HG03520 (cell line): ENCODE measurements around the gene SDHAF1.
"Not testable (repeated sequence)": the region's sequence is repeated elsewhere in the genome, so short reads cannot be mapped to it uniquely, and the experiment has no call there.

Experiments used
- ATAC-seq: cut with Tn5 transposase; IDR thresholded peaks from one replicate; pipeline ENCODE4 v1.9.1; 2021; ENCODE audit warnings: mild to moderate bottlenecking, moderate library complexity; ENCODE audit not compliant: unreplicated experiment

SDHAF1 gene

DNA sequence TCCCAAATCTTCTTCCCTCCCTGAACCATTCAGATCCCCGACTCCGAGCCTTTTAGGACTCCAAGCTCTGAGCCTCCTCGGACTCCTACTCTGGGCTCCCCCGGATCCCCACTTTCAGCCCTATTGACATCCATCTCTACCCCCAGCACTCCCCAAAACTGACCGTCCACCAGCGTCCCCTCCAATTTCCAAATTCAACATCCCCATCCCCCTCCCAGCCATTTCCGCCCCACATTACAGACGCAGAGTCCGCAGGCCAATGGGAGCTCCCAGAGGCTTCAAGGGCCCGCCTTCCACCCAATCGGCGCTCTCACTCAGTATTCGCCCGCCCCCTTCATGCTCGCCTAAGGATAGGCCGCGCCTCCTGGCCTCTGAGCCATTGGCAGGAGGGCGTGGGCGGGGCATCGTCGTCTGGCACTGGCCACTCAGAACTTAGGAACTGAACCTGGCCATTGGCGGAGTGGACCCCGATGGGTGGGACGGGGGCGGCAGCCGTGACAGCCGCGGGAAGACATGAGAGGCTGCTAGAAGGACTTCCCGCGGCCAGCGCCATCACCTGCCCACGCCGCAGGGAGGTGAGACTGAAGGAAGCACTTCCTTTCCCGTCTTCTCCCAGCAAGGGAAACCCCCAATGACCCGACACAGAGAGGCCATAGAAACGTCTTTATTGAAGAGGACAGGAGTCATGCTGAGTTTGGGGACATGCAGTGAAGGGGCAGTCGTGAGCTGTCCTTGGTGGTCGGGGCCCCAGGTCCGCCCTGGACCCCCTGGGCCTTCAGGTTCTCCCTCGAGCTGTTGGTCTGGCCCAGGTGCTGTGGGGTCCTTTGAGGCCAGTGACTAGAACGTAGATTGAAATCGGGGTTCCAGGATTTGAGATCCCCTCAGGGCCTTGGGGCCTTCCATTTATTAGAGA lies 19.3 kb downstream of the SDHAF1 start, which contains the start of gene ALKBH6:
ALKBH6 (minus strand) TSS at position 202 of the 913 bp plus-strand sequence. CDS start 816 bp downstream, outside the sequence.
- ATAC-seq: peak; percentile 96

DNA sequence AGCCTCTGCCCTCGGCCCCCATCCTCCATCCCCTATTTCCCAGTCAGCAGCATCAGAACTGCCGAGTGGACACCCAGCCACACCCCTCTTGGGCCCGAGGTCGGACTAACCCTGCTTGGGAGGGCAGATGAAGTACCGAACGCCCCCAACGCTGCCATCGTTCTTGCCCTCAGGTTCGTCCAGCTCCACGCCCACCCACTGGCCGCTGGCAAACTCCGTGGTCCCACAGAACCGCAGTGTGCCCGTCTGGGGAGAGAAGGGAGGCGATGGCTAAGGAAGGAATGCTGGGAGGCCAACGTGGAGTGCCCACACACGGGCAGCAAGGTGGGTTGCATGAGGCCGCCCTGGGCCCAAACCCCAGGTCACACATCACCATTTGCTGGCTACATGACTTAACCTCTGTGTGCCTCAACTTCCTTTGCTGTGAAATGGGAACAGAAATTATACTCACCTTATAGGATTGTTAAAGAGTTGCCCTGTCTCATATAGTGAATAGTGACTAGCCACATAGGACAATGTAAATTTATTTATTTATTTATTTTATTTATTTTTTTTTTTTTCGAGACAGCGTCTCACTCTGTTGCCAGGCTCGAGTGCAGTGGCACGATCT lies 24.2 kb downstream of the SDHAF1 start:
- no peak for ATAC-seq

DNA sequence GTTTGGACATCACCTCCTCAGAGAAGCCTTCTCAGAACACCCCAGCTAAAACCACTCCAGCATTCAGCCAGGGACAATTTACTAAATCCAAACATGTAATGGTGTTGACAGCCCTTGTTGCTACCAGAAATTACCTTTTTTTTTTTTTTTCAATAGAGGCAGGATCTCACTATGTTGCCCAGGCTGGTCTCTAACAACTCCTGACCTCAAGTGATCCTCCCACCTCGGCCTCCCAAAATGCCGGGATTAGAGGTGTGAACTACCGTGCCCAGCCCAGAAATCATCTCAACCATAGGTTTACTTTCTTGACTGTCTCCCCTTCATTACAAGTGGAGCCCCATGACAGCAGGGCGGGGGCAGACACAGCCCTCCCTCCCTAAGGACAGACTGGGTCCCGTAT lies 28.4 kb downstream of the SDHAF1 start:
- ATAC-seq: no peak

DNA sequence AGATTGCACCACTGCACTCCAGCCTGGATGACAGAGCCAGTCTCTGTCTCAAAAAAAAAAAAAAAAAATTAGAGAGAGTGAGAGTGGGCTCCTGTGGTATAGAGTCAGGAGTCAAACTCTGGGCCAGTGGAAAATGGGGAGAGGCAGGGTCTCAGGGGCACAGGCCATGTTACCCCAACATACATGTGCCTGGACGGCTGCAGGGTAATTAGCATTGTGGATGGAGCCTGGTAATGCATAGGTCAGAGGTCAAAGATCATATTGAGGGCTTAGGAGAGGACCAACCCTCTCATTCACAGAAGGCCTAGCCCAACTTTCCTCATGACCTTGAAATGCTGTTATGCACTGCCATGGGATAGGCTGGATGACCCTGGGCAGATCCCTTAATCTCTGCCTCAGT lies 30.6 kb downstream of the SDHAF1 start:
- ATAC-seq: no peak

DNA sequence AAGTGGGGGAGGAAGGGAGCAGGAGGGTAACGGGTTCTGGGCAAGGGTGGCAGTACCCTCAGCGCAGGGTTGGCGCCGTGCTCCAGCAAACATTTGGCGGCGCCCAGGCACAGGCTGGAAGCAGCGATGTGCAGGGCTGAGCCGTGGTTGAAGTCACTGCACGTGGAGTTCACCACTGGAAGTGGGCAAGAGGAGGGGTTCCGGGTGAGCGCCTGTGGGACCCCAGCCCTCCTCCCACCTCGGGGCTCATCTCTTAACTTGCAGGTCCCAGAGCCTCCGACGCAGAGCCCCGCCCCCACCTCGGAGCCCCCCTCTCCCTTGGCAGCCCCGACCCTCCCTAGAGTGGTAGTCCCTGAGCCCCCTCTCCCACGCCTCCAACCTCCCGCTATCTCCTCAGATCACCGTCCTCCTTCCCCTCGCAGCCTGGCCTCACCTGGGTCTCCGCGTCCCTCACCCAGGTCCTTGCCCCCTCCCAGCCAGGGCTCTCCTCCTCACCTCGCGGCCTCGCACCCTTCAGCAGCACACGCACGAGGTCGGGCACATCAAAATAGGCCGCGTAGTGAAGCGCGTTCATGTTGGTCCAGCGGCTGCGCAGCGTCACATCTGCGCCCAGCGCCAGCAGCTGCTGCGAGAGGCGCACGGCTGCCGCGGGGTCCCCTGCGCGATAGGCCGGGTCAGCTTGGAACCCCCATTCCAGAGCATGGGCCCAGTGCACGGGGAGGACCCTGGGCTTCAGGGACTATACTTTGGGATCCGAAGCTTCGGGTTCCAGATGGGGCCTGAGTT lies 31.3 kb downstream of the SDHAF1 start:
- ATAC-seq: no peak

DNA sequence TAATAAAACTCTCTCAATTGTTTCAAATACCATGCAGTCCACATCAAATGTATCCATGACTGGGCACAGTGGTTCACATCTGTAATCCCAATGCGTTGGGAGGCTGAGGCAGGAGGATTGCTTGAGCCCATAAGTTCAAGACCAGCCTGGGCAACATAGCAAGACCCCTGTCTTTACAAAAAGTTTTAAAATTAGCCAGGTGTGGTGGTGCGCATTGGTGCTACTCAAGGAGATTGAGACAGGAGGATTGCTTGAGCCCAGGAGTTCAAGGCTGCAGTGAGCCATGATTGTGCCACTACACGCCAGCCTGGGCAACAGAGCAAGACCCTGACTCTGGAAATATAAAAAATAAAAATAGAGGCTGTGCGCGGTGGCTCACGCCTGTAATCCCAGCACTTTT lies 32.7 kb downstream of the SDHAF1 start:
- ATAC-seq: no peak

DNA sequence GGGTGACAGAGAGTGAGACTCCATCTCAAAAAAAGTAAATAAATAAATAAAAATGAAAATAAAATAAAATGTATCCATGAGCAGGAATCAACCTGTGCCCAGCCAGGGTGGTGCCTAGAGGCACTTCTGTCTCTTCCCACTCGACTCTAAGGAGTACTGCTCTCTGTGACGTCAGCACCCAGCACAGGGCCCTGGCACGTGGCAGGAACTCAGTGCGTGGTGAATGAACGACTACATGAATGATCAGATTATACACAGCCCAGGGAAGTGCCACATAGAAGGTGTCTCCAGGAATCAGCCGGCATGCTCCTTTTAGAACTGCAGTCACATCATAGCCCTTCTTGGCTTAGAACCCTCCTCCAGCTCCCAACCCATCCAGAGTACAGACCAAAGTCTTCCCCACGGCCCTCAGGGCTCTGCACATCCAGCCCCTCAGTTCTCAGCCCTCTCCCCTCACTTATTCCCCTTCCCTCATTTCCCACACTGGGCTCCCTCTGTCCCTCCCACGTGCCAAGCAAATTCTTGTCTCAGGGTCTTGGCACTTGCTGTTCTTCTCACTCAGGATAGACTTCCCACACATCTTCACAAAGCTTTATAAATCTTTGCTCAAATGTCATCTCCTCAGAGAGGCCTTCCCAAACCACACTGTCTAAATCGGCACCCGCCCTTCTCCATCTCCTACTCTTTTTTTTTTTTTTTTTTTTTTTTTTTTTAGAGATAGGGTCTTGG lies 33.5 kb downstream of the SDHAF1 start:
- no peak for ATAC-seq

DNA sequence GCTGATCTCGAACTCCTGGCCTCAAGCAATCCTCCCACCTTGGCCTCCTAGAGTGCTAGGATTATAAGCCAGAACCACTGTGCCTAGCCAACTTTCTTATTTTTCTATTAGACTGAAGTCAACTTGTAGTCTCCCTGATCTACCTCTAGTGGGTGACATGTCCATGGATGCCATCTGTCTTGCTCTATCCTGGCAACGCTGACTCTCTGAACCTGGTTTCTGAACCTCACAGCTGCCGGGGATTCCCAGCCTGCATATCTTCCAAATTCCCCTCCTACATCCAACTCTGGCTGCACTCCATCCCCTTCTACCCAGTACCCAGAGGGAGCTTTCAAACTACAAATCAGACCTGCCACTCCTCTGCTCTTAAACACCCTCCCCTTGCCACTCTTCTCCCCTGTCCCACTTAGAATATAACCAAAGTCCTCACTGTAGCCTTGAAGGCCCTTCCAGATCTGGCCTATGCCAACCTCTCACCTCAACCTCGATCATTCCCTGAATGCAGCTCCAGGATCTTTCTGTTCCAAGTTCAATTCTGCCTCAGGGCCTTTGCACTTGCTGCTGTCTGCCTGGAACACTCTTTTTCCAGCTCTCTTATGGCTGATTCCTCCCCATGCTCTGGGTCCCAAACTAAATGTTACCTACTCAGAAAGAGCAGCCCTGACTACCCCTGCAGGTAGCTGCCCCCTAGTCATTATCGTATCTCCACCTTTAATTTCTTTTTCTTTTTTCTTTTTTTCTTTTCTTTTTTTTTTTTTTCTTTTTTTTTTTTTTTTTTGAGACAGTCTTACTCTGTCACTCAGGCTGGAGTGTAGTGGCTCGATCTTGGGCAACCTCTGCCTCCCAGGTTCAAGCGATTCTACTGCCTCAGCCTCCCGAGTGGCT lies 35.5 kb downstream of the SDHAF1 start:
- ATAC-seq: no peak

DNA sequence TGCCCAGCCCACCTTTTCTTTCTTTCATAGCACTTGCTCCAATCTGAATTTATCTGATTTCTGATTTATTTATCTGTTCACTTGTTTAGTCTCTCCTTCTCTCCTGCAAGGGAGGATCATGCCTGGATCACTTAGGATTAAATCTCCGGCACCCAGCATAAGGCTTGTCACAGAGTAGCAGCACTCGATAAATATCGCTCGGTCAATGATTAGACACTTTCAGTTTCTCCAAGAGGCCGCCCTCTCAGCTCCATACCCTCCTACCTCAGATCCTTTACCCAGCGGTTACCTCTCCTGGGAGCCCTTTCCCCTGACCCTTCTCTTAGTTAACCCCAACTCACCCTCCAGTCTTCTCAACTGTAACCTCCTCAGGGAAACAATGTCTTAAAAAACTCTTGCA lies 36.3 kb downstream of the SDHAF1 start:
- no peak for ATAC-seq

DNA sequence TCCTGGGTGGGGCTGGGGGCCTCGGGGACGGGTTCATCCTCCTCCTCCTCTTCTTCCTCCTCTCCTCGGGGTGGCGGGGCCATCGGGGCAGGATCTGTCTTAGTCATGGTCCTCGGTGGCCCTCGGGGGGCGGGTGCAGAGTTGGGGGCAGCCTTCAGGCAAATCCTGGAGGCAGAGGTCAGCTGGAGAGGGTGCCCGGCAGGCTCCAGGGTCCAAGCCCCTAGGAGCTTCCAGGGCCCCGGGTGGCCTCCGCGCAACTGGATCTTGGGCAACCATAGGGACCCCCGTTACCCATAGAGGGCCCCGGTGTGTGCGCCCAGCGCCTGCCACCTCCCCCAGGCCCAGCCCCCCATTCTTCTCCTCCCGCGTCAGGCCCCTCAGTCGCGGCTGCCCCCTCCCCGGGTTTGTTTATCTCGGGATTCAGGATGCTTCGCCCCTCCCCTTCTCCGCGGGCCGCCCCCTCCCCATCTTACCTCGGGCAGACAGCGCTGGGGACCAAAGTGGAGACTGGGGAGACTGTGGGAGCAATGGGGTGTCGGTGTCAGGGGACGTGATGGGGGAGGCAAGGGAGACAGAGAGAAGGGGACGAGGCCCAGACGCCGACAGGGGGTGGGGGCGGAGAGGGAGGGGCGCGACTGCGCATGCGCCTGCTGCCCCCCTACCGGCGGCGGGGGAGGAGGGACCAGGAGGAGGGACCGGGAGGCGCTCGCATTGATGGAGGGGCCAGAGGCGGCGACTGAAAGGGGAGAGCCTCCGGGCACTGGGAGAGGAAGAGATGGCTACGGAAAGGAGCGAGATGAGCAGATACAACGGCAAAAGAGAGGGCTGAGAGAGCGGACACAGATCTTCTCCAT lies 37.5 kb downstream of the SDHAF1 start, which contains the start of gene CLIP3:
CLIP3 (minus strand) TSS at position 623 of the 854 bp plus-strand sequence; CDS start at position 107, 516 bp downstream.
- ATAC-seq: no peak

DNA sequence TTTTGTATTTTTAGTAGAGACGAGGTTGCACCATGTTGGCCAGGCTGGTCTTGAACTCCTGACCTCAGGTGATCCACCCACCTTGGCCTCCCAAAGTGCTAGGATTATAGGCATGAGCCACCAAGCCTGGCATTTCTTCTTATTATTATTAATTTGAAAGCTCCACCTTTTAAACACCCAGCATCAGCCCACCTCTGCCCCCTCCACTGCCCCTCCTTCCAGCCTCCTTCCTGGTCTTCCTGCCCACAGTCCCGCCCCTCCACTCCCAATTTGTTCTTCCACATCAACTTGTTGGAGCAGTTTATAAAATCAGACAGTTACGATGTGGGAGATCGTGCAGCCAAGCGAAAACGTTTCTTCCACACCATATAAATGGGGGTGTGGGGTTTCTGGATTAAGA lies 45.5 kb downstream of the SDHAF1 start:
- no peak for ATAC-seq

DNA sequence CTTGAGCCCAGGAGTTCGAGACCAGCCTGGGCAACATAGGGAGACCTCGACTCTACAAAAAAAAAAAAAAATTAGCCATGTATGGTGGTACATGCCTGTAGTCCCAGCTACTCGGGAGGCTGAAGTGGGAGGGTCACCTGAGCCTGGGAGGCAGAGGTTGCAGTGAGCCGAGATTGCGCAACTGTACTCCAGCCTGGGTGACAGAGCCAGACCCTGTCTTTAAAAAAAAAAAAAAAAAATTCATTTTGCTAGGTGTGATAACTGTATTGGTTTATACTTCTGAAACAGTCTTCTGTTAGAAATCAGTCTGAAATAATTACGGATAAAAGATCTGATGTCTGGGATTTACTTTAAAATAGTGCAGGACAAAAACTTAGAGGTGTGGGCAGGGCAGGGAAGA lies 46.1 kb downstream of the SDHAF1 start:
- not testable (repeated sequence) for ATAC-seq

DNA sequence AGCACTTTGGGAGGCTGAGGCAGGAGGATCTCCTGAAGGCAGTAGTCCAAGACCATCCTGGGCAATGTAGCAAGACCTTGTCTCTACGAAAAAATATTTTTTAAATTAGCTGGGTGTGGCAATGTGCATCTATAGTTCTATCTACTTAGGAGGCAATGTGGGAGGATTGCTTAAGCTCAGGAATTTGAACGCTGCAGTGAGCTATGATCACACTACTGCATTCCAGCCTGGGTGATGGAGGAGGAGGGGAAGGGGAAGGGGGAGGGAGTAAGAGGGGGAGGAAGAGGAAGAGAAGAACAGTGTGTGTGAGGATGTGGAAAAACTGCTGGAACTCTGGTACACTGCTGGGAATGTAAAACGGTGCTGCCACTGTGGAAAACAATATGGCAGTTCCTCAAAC lies 46.8 kb downstream of the SDHAF1 start:
- ATAC-seq: no peak

DNA sequence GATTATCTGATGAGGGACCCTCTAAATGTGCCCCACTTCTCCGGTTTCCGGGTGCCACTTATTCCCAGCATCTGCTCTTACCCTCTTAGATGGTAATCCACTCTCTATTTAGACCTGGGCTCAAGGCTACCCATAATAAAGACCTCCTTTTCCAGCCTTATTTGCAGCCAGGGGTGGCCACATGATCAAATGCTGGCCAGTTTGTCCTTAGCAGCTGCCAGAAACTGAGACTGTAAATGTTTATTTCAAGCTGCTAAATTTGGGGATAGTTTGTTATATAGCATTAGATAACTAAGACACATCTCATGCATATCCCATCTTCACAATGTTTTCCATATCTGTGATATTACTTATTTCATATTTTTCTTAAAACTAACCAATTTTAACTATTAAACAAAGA lies 49.0 kb downstream of the SDHAF1 start:
- no peak for ATAC-seq
